DMS114 treated with DMSO at 0.1 percent for 48 hours (cell line): ENCODE measurements around the gene ANKRD33B.
"Not testable (repeated sequence)": the region's sequence is repeated elsewhere in the genome, so short reads cannot be mapped to it uniquely, and the experiment has no call there.

Experiments used
- DNase-seq: peaks from one replicate; lab custom pipeline; 2025; ENCODE audit not compliant: unreplicated experiment; lab: John Stamatoyannopoulos, UW

The ANKRD33B gene

GRCh38 chr5:10633271-10634049 lies 69.6 kb downstream of the ANKRD33B start:
- DNase-seq = no peak

- no peak for DNase-seq
Measured at GRCh38 chr5:10634050-10634449, 70.2 kb downstream of the ANKRD33B start.

- DNase-seq = no peak
Measured at GRCh38 chr5:10634562-10634961, 70.7 kb downstream of the ANKRD33B start.

GRCh38 chr5:10635257-10635866 lies 71.5 kb downstream of the ANKRD33B start:
- no peak for DNase-seq

GRCh38 chr5:10635867-10636350 lies 72.0 kb downstream of the ANKRD33B start:
- no peak for DNase-seq

GRCh38 chr5:10636363-10637142 lies 72.7 kb downstream of the ANKRD33B start:
- no peak for DNase-seq

GRCh38 chr5:10637944-10638343 lies 74.1 kb downstream of the ANKRD33B start:
- DNase-seq = no peak

GRCh38 chr5:10638723-10639122 lies 74.9 kb downstream of the ANKRD33B start:
- not testable (repeated sequence) for DNase-seq

GRCh38 chr5:10639846-10640368 lies 76.0 kb downstream of the ANKRD33B start:
- DNase-seq = no peak

GRCh38 chr5:10642367-10642766 lies 78.5 kb downstream of the ANKRD33B start:
- DNase-seq = no peak

- no peak for DNase-seq
Measured at GRCh38 chr5:10644192-10644591, 80.3 kb downstream of the ANKRD33B start.

GRCh38 chr5:10645146-10645545 lies 81.3 kb downstream of the ANKRD33B start:
- no peak for DNase-seq

- DNase-seq = no peak
Measured at GRCh38 chr5:10645671-10646070, 81.8 kb downstream of the ANKRD33B start.

- DNase-seq = no peak
Measured at GRCh38 chr5:10647640-10648039, 83.8 kb downstream of the ANKRD33B start.

- no peak for DNase-seq
Measured at GRCh38 chr5:10648806-10649665, 85.2 kb downstream of the ANKRD33B start.

- no peak for DNase-seq
Measured at GRCh38 chr5:10649666-10650380, 86.0 kb downstream of the ANKRD33B start.

- no peak for DNase-seq
Measured at GRCh38 chr5:10652151-10652550, 88.3 kb downstream of the ANKRD33B start.

GRCh38 chr5:10652606-10653005 lies 88.7 kb downstream of the ANKRD33B start:
- DNase-seq = no peak

GRCh38 chr5:10653043-10653442 lies 89.2 kb downstream of the ANKRD33B start:
- no peak for DNase-seq
